HepG2 (cell line): ENCODE measurements around the gene PLEKHN1. TPM values are rescaled to one million over a fixed set of nuclear protein-coding genes. Genes with fewer than 3 reads are reported as not detected.

Experiments used
- ATF2 ChIP-seq: sonication (generic); formaldehyde crosslinking; IDR thresholded peaks from 2 replicates; pipeline ENCODE4 v1.4.0; 2020; ENCODE audit warnings: missing genetic modification reagents
- ATM ChIP-seq: fragments of 450-650 bp; IDR thresholded peaks from 2 replicates; pipeline ENCODE4 v1.7.1; 2017; ENCODE audit warnings: mild to moderate bottlenecking, borderline replicate concordance
- FOXK2 ChIP-seq: fragments of 450-650 bp; IDR thresholded peaks from 2 replicates; pipeline ENCODE4 v1.6.1; 2016
- HMGA1 ChIP-seq: sonication (generic); formaldehyde crosslinking; conservative IDR thresholded peaks from 2 replicates; pipeline ENCODE4 v1.4.0; 2020; ENCODE audit warnings: missing genetic modification reagents
- HNF4A ChIP-seq: sonication (generic); formaldehyde crosslinking; IDR thresholded peaks from 2 replicates; pipeline ENCODE4 v1.4.0; 2020; ENCODE audit warnings: missing genetic modification reagents
- HNF4G ChIP-seq, 2 experiments: sonication (generic) in 1 of 2; formaldehyde crosslinking in 1 of 2; IDR thresholded peaks; 2 replicates each; pipeline versions ENCODE4 v1.4.0 to v1.6.1; 2011 to 2020; ENCODE audit warnings: borderline replicate concordance in 2 of 2, low read depth in 2 of 2, mild to moderate bottlenecking in 2 of 2, low read length in 1 of 2, missing genetic modification reagents in 1 of 2, moderate library complexity in 1 of 2
- ISL2 ChIP-seq: sonication (generic); formaldehyde crosslinking; IDR thresholded peaks from 2 replicates; pipeline ENCODE4 v1.5.0; 2020; ENCODE audit warnings: missing genetic modification reagents
- MTA3 ChIP-seq: sonication (generic); formaldehyde crosslinking; IDR thresholded peaks from 2 replicates; pipeline ENCODE4 v1.4.0; 2020; ENCODE audit warnings: missing genetic modification reagents
- MYPOP ChIP-seq: sonication (generic); formaldehyde crosslinking; IDR thresholded peaks from 2 replicates; pipeline ENCODE4 v1.8.1; 2023; ENCODE audit warnings: mild to moderate bottlenecking, moderate library complexity, missing genetic modification reagents
- NR2F1 ChIP-seq, 2 experiments: fragments of 450-650 bp in 1 of 2; formaldehyde crosslinking in 1 of 2; IDR thresholded peaks; 2 replicates each; pipeline versions ENCODE4 v1.5.0 to v1.6.1; 2016 to 2020; ENCODE audit warnings: mild to moderate bottlenecking in 1 of 2, missing compliant biosample characterization in 1 of 2, missing genetic modification reagents in 1 of 2, moderate library complexity in 1 of 2
- RFXANK ChIP-seq: IDR thresholded peaks from 2 replicates; pipeline ENCODE4 v1.6.1; 2016
- SP2 ChIP-seq: sonication (generic); formaldehyde crosslinking; IDR thresholded peaks from 2 replicates; pipeline ENCODE4 v1.5.1; 2020; ENCODE audit warnings: mild to moderate bottlenecking, missing genetic modification reagents
- STAG1 ChIP-seq: sonication (generic); formaldehyde crosslinking; IDR thresholded peaks from 2 replicates; pipeline ENCODE4 v1.4.0; 2020; ENCODE audit warnings: missing genetic modification reagents
- THYN1 ChIP-seq: sonication (generic); formaldehyde crosslinking; IDR thresholded peaks from 2 replicates; pipeline ENCODE4 v1.8.1; 2023; ENCODE audit warnings: low read depth, mild to moderate bottlenecking, moderate library complexity, missing genetic modification reagents, borderline replicate concordance
- YY1 ChIP-seq: IDR thresholded peaks from 2 replicates; pipeline ENCODE4 v1.6.1; 2011; ENCODE audit warnings: low read length, low read depth, moderate library complexity, mild to moderate bottlenecking; ENCODE audit not compliant: insufficient read depth, insufficient replicate concordance
- ZBTB4 ChIP-seq: sonication (generic); formaldehyde crosslinking; IDR thresholded peaks from 2 replicates; pipeline ENCODE4 v1.4.0; 2020; ENCODE audit warnings: missing genetic modification reagents, mild to moderate bottlenecking, borderline replicate concordance
- ZEB1 ChIP-seq: IDR thresholded peaks from 2 replicates; pipeline ENCODE4 v1.6.1; 2012; ENCODE audit warnings: mild to moderate bottlenecking, low read depth, inconsistent platforms; ENCODE audit not compliant: insufficient replicate concordance
- ZKSCAN1 ChIP-seq: fragments of 150-350 bp; IDR thresholded peaks from 2 replicates; pipeline ENCODE4 v1.6.1; 2014; ENCODE audit warnings: low read length
- ZNF256 ChIP-seq: sonication (generic); formaldehyde crosslinking; conservative IDR thresholded peaks from 2 replicates; pipeline ENCODE4 v1.4.0; 2020; ENCODE audit warnings: missing genetic modification reagents
- ZNF282 ChIP-seq: fragments of 450-650 bp; IDR thresholded peaks from 2 replicates; pipeline ENCODE4 v1.6.1; 2018; ENCODE audit not compliant: partially characterized antibody
- ZNF335 ChIP-seq: sonication (generic); formaldehyde crosslinking; IDR thresholded peaks from 2 replicates; pipeline ENCODE4 v1.4.0; 2020; ENCODE audit warnings: missing genetic modification reagents
- ZNF33B ChIP-seq: sonication (generic); formaldehyde crosslinking; IDR thresholded peaks from 2 replicates; pipeline ENCODE4 v1.5.1; 2020; ENCODE audit warnings: mild to moderate bottlenecking, missing genetic modification reagents
- ZNF563 ChIP-seq: sonication (generic); formaldehyde crosslinking; IDR thresholded peaks from 2 replicates; pipeline ENCODE4 v1.8.0; 2022; ENCODE audit warnings: mild to moderate bottlenecking, moderate library complexity, missing genetic modification reagents
- ZNF704 ChIP-seq: sonication (generic); formaldehyde crosslinking; IDR thresholded peaks from 2 replicates; pipeline ENCODE4 v1.8.1; 2023; ENCODE audit warnings: mild to moderate bottlenecking, inconsistent platforms, moderate library complexity, missing genetic modification reagents, borderline replicate concordance
- polyA plus RNA-seq, 8 experiments: library from polyadenylated mRNA; depleted of rRNA in 3 of 8; stranded (reverse) in 7 of 8; unstranded in 1 of 8; fragments of >200 nt; fragmentation: Illumina TruSeq in 4 of 8; extraction: Trizol in 4 of 8; gene quantifications; 2 replicates each; pipeline versions ENCODE4 v1.2.1 to v1.2.3, GENCODE V29; 2011 to 2016; ENCODE audit warnings: low read depth in 4 of 8, missing spikeins in 1 of 8, mixed read lengths in 1 of 8; ENCODE audit not compliant: insufficient read depth in 1 of 8
- total RNA-seq, 5 experiments: library from RNA; depleted of rRNA; stranded (reverse); fragments of >200 nt; fragmentation: Illumina TruSeq; extraction: Trizol; gene quantifications; 2 replicates each; pipeline ENCODE4 v1.2.3, GENCODE V29; 2016; ENCODE audit warnings: low read depth in 1 of 5

PLEKHN1 gene
- total and polyA plus RNA-seq, 2 of the 13 experiments (the other 11 are each of a cell fraction or from before 2014, with no cell fraction given), result 0.42 to 0.58 TPM

- TF ChIP-seq ZNF256 (CRISPR knock-in tag) (no peak), RFXANK (CRISPR knock-in tag) (no peak), ZNF563 (CRISPR knock-in tag) (no peak), ZNF335 (no peak), YY1 (no peak), NR2F1 (CRISPR knock-in tag; IDR thresholded peaks at IDR 0.05) (no peak), STAG1 (CRISPR knock-in tag) (peak; percentile 17; the same call in 1 of the 2 replicates), HMGA1 (CRISPR knock-in tag) (no peak), ATF2 (CRISPR knock-in tag) (no peak), THYN1 (no peak), ZNF282 (no peak), SP2 (CRISPR knock-in tag) (no peak), ZNF33B (CRISPR knock-in tag) (no peak), ZEB1 (no peak), ATM (no peak), HNF4G (IDR thresholded peaks at IDR 0.05; ENCODE audit: borderline replicate concordance, low read depth, low read length) (peak; percentile 65; the same call in 1 of the 2 replicates), HNF4G (CRISPR knock-in tag; IDR thresholded peaks at IDR 0.05; ENCODE audit: borderline replicate concordance, low read depth) (no peak), ZNF704 (no peak), ZBTB4 (CRISPR knock-in tag) (no peak), MYPOP (CRISPR knock-in tag) (no peak), ZKSCAN1 (peak; percentile 76; the same call in 1 of the 2 replicates), FOXK2 (no peak), HNF4A (CRISPR knock-in tag) (no peak), MTA3 (no peak), ISL2 (CRISPR knock-in tag) (no peak)
Measured at GRCh38 chr1:921011-921837, 45.1 kb upstream of the PLEKHN1 start (continued).
